HCT116 (cell line): Measurements from ENCODE around the gene RIPK4. TPM values are rescaled to one million over a fixed set of nuclear protein-coding genes. Genes with fewer than 3 reads are reported as not detected.
A peak's percentile ranks its signal among the peaks of the same experiment; 100 is the strongest.

Experiments used
- ATAC-seq: fragments of 200-7000 bp; cut with Tn5 transposase; 2 replicates; pipeline ENCODE4 v1.9.1; 2020; ENCODE audit warnings: mild to moderate bottlenecking, moderate library complexity
- BruUV-seq: library from RNA; stranded (reverse); fragments of 400-500 nt; replicated peaks from 2 replicates; lab custom pipeline; 2021; lab: Mats Ljungman, UMichigan
- CTCF ChIA-PET: fragments of 300-600 bp; sonication (Branson Sonifier 250); formaldehyde crosslinking; loops from one replicate; lab custom pipeline; 2021; ENCODE audit warnings: antibody characterized with exemption; lab: Charles Lee
- POLR2A ChIA-PET: fragments of 300-600, 350-600 bp; sonication (Branson Sonifier 250); formaldehyde crosslinking; loops from one replicate; lab custom pipeline; 2021; ENCODE audit warnings: antibody characterized with exemption; lab: Charles Lee
- RAD21 ChIA-PET, 2 experiments: fragments of 300-600 bp; sonication (Branson Sonifier 250); formaldehyde crosslinking; loops; one replicate each; lab custom pipeline; 2023; ENCODE audit warnings: low total read pairs in 2 of 2; ENCODE audit not compliant: uncharacterized antibody in 2 of 2, unreplicated experiment in 2 of 2, low non-redundant PET in 1 of 2; lab: Charles Lee
- DNase-seq: peaks from one replicate; pipeline ENCODE4 v3.0.0-alpha.2; 2010; ENCODE audit warnings: low read depth, low spot score
- H2AFZ ChIP-seq: fragments of 200-600 bp; shearing (Covaris generic), sonication (generic); 2 replicates; pipeline ENCODE4 v1.6.1; 2017; ENCODE audit warnings: low read depth, mixed run types, mixed read lengths, antibody characterized with exemption, low read length; ENCODE audit not compliant: poor library complexity, severe bottlenecking
- H3K27ac ChIP-seq: 2 replicates; pipeline ENCODE4 v1.5.1; 2012; ENCODE audit warnings: low read depth, low read length
- H3K27me3 ChIP-seq: fragments of 200-600 bp; sonication (generic); 2 replicates; pipeline ENCODE4 v1.6.1; 2016; ENCODE audit warnings: mixed run types, low read length, mixed read lengths; ENCODE audit not compliant: insufficient read depth
- H3K36me3 ChIP-seq, 2 experiments: fragments of 200-500 bp in 1 of 2; fragments of 200-600 bp in 1 of 2; sonication (Bioruptor generic) in 1 of 2; sonication (generic) in 1 of 2; 2 replicates each; pipeline versions ENCODE4 v1.5.1 to v1.6.1; 2014 to 2016; ENCODE audit warnings: low read length in 2 of 2, inconsistent platforms in 1 of 2, mixed read lengths in 1 of 2, mixed run types in 1 of 2; ENCODE audit not compliant: insufficient read depth in 2 of 2, control insufficient read depth in 1 of 2
- H3K4me1 ChIP-seq, 2 experiments: fragments of 200-600 bp in 1 of 2; sonication (generic) in 1 of 2; 2 replicates each; pipeline versions ENCODE4 v1.5.1 to v1.6.1; 2012 to 2017; ENCODE audit warnings: low read length in 2 of 2, inconsistent platforms in 1 of 2, mild to moderate bottlenecking in 1 of 2, mixed read lengths in 1 of 2, mixed run types in 1 of 2, moderate library complexity in 1 of 2; ENCODE audit not compliant: insufficient read depth in 2 of 2, control insufficient read depth in 1 of 2
- H3K4me2 ChIP-seq: fragments of 200-600 bp; sonication (generic); 2 replicates; pipeline ENCODE4 v1.6.1; 2017; ENCODE audit warnings: mixed run types, low read length, mixed read lengths
- H3K4me3 ChIP-seq, 2 experiments: fragments of 200-600 bp in 1 of 2; sonication (generic) in 1 of 2; replicated peaks in 1 of 2; 2 replicates each; pipeline ENCODE4 v1.5.1; 2011 to 2016; ENCODE audit warnings: low read length in 2 of 2, control low read depth in 1 of 2, low read depth in 1 of 2, mild to moderate bottlenecking in 1 of 2, mixed read lengths in 1 of 2, mixed run types in 1 of 2
- H3K79me2 ChIP-seq: fragments of 200-600 bp; sonication (generic); 2 replicates; pipeline ENCODE4 v1.6.1; 2017; ENCODE audit warnings: mild to moderate bottlenecking, mixed run types, low read length, moderate library complexity, mixed read lengths; ENCODE audit not compliant: insufficient read depth
- H3K9ac ChIP-seq: fragments of 200-600 bp; sonication (generic); 2 replicates; pipeline ENCODE4 v1.6.1; 2016; ENCODE audit warnings: low read length, mixed read lengths
- H3K9me2 ChIP-seq: fragments of 200-600 bp; sonication (generic), shearing (Covaris generic); 2 replicates; pipeline ENCODE4 v1.6.1; 2017; ENCODE audit warnings: mixed run types, mild to moderate bottlenecking, moderate library complexity; ENCODE audit not compliant: insufficient read depth
- H3K9me3 ChIP-seq, 2 experiments: fragments of 200-500 bp in 1 of 2; fragments of 200-600 bp in 1 of 2; sonication (Bioruptor generic) in 1 of 2; sonication (generic) in 1 of 2; 2 replicates each; pipeline ENCODE4 v1.6.1; 2014 to 2017; ENCODE audit warnings: low read length in 2 of 2, mixed read lengths in 2 of 2, inconsistent platforms in 1 of 2, low read depth in 1 of 2, mild to moderate bottlenecking in 1 of 2, mixed run types in 1 of 2, moderate library complexity in 1 of 2; ENCODE audit not compliant: control insufficient read depth in 1 of 2, insufficient read depth in 1 of 2
- H4K20me1 ChIP-seq: fragments of 200-600 bp; sonication (generic), shearing (Covaris generic); 2 replicates; pipeline ENCODE4 v1.6.1; 2017; ENCODE audit warnings: mixed run types, mild to moderate bottlenecking, moderate library complexity; ENCODE audit not compliant: insufficient read depth
- EGR1 ChIP-seq: IDR thresholded peaks from 2 replicates; pipeline ENCODE4 v1.6.1; 2012; ENCODE audit warnings: low read depth
- FOSL1 ChIP-seq: IDR thresholded peaks from 2 replicates; pipeline ENCODE4 v1.6.1; 2012; ENCODE audit warnings: low read depth
- JUND ChIP-seq: IDR thresholded peaks from 2 replicates; pipeline ENCODE4 v1.6.1; 2012
- POLR2A ChIP-seq: IDR thresholded peaks from 2 replicates; pipeline ENCODE4 v1.7.0; 2011; ENCODE audit warnings: borderline replicate concordance; ENCODE audit not compliant: insufficient read depth, insufficient read length; ENCODE audit errors: extremely low read depth
- SIN3A ChIP-seq: IDR thresholded peaks from 2 replicates; pipeline ENCODE4 v1.6.1; 2012; ENCODE audit warnings: low read depth
- SRF ChIP-seq: IDR thresholded peaks from 2 replicates; pipeline ENCODE4 v1.6.1; 2012; ENCODE audit warnings: low read depth
- TCF7L2 ChIP-seq: IDR thresholded peaks from 2 replicates; pipeline ENCODE4 v1.7.0; 2011; ENCODE audit warnings: borderline replicate concordance, inconsistent platforms; ENCODE audit not compliant: insufficient read depth, insufficient read length; ENCODE audit errors: extremely low read depth
- intact Hi-C: fragments of 100-400 bp; cut with micrococcal nuclease; formaldehyde crosslinking; loops from 2 replicates; pipeline ENCODE4 v1.10.0; 2022
- total RNA-seq: library from RNA; stranded (reverse); gene quantifications from one replicate; pipeline ENCODE4 v1.2.1, GENCODE V29; 2021; ENCODE audit not compliant: unreplicated experiment
- TF ChIP-seq, protein P1 (sequence below): IDR thresholded peaks from 2 replicates; pipeline ENCODE4 v1.6.1; 2012
- TF ChIP-seq, protein P2 (sequence below), 3 experiments: fragments of 200-600 bp in 1 of 3; sonication (generic) in 1 of 3; IDR thresholded peaks in 2 of 3; conservative IDR thresholded peaks in 1 of 3; 2 replicates each; pipeline ENCODE4 v1.5.1; 2012 to 2017; ENCODE audit warnings: low read depth in 2 of 3, low read length in 2 of 3, antibody characterized with exemption in 1 of 3, borderline replicate concordance in 1 of 3, control low read depth in 1 of 3, mild to moderate bottlenecking in 1 of 3, mixed read lengths in 1 of 3, mixed run types in 1 of 3, moderate library complexity in 1 of 3; ENCODE audit not compliant: insufficient read depth in 1 of 3

The RIPK4 gene
- total RNA-seq, 1 experiment from 2014 or later, result 9.9 TPM

DNA sequence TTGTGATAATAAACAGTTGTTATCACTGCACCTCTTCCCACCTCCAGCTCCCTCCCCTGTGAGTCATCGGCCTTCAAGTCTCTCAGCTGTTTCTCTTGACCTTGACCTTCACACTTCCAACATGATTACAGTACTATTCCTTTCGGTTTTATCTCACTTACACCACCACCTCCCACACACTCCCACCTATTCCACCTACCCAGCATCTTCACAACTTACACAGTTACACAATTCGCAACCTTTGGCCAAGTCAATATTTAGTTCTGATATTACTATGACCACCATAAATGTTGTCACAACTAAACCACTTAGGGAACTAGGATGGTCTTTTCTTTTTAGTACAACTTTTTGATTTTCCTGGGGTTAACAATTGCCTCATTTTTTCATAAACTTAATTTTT is 60.2 kb downstream of the RIPK4 start:
- BruUV-seq, result no TSS peak
- Histone ChIP-seq H3K9ac (0 out of 2 replicates have a peak overlapping the region, but pooled peaks have one; percentile 25), H3K9me3 (no peaks in the 10 kb centered on the region), H3K4me2 (peak overlapping the region; percentile 50), H3K9me2 (no peaks in the 10 kb centered on the region), H3K27ac (no peak overlapping the region), H3K36me3 (no peaks in the 10 kb centered on the region), H2AFZ (peak overlapping the region; percentile 37), H3K27me3 (no peaks in the 10 kb centered on the region), H4K20me1 (no peaks in the 10 kb centered on the region), H3K4me3 (no peak overlapping the region), H3K79me2 (no peaks in the 10 kb centered on the region)
- ATAC-seq (no peak), DNase-seq (no peak)
- intact Hi-C loops, result no loop called here
- ChIA-PET CTCF (interaction anchor here (1.7 kb wide), 1 partner anchor 94 kb away, joined by 5 read pairs; no protein-coding TSS in a partner anchor), RAD21 (no interaction called here), POLR2A (no interaction called here)
- TF ChIP-seq, protein P1, sequence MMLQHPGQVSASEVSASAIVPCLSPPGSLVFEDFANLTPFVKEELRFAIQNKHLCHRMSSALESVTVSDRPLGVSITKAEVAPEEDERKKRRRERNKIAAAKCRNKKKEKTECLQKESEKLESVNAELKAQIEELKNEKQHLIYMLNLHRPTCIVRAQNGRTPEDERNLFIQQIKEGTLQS, result no peak
- no peak for TF ChIP-seq EGR1
- TF ChIP-seq TCF7L2, result peak; percentile 74
- peak; percentile 55 for TF ChIP-seq JUND
- TF ChIP-seq FOSL1, result peak; percentile 57; the same call in 1 of the 2 replicates
- no peak for TF ChIP-seq SRF
- TF ChIP-seq, protein P2, sequence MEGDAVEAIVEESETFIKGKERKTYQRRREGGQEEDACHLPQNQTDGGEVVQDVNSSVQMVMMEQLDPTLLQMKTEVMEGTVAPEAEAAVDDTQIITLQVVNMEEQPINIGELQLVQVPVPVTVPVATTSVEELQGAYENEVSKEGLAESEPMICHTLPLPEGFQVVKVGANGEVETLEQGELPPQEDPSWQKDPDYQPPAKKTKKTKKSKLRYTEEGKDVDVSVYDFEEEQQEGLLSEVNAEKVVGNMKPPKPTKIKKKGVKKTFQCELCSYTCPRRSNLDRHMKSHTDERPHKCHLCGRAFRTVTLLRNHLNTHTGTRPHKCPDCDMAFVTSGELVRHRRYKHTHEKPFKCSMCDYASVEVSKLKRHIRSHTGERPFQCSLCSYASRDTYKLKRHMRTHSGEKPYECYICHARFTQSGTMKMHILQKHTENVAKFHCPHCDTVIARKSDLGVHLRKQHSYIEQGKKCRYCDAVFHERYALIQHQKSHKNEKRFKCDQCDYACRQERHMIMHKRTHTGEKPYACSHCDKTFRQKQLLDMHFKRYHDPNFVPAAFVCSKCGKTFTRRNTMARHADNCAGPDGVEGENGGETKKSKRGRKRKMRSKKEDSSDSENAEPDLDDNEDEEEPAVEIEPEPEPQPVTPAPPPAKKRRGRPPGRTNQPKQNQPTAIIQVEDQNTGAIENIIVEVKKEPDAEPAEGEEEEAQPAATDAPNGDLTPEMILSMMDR (IDR thresholded peaks at IDR 0.05 in 2 of 3, conservative IDR thresholded peaks at IDR 0.05 in 1 of 3; ENCODE audit: borderline replicate concordance in 1 of 3, insufficient read depth in 1 of 3, low read depth in 2 of 3, low read length in 2 of 3), result no peak
- TF ChIP-seq, all 23 proteins: peak for 3
- peaks cover 30 to 35% of the 10 kb centered on the region in 2 experiments for H3K4me1 ChIP-seq

DNA sequence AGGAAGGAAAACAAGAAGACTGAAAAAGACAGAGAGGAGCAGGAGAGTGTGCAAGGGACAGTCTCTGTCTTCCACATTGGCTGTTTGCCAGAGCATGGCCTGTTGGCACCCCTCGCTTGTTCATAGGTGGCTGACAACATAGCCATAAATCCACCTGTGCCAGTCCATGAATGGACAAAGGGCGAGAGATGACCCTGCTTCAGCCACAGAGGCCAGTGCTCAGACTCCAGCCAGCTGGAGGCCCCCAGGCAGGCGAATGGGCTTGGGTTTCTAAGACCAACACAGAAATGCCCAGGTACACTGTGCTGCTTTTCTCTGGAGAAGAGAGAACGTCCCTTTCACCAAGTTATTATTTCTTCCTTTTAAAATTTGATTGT is 60.6 kb downstream of the RIPK4 start:
- intact Hi-C loops, result no loop called here
- Histone ChIP-seq H3K9ac (no peak overlapping the region), H3K4me3 (no peak overlapping the region), H3K9me3 (no peaks in the 10 kb centered on the region), H4K20me1 (no peaks in the 10 kb centered on the region), H3K36me3 (no peaks in the 10 kb centered on the region), H3K27me3 (no peaks in the 10 kb centered on the region), H2AFZ (peak overlapping the region; percentile 37), H3K4me1 (peaks cover 30 to 35% of the 10 kb centered on the region in 2 experiments), H3K79me2 (no peaks in the 10 kb centered on the region), H3K9me2 (no peaks in the 10 kb centered on the region), H3K27ac (no peak overlapping the region), H3K4me2 (peak overlapping the region; percentile 50)
- POLR2A ChIA-PET, result no interaction called here
- RAD21 ChIA-PET, result no interaction called here
- no peak for TF ChIP-seq POLR2A
- no peak for TF ChIP-seq SIN3A
- no peak for TF ChIP-seq FOSL1
- no peak for DNase-seq
- ATAC-seq, result no peak
- CTCF ChIA-PET, result no interaction called here
- no TSS peak for BruUV-seq
